H1 (cell line): ENCODE data around the gene FANCI. TPM values are rescaled to one million over a fixed set of nuclear protein-coding genes. Genes with fewer than 3 reads are reported as not detected.

ENCODE experiments used
- CTCF ChIA-PET: fragments of 300-600 bp; sonication (Branson Sonifier 250); formaldehyde crosslinking; loops from one replicate; lab custom pipeline; 2021; ENCODE audit not compliant: partially characterized antibody; lab: Charles Lee
- POLR2A ChIA-PET: fragments of 300-600 bp; sonication (Branson Sonifier 250); formaldehyde crosslinking; loops from one replicate; lab custom pipeline; 2021; ENCODE audit warnings: inconsistent platforms; ENCODE audit not compliant: partially characterized antibody; lab: Charles Lee
- DNase-seq, 2 experiments: peaks; one replicate each; pipeline versions ENCODE4 v3.0.0 to v3.0.0-alpha.2; 2010 to 2022; ENCODE audit warnings: low spot score in 2 of 2, low read depth in 1 of 2, mixed read lengths in 1 of 2
- FAIRE-seq: peaks from 2 replicates; lab custom pipeline; 2011; peaks lifted over from hg19 to GRCh38; lab: Jason Lieb, UNC
- H2AFZ ChIP-seq: 2 replicates; pipeline ENCODE4 v1.8.1; 2012; ENCODE audit warnings: low read length, inconsistent platforms
- H2AK5ac ChIP-seq: 2 replicates; pipeline ENCODE4 v1.6.1; 2013; ENCODE audit warnings: low read depth, low read length
- H2BK120ac ChIP-seq: replicated peaks from 2 replicates; pipeline ENCODE3; 2013; ENCODE audit warnings: low read depth, low read length, inconsistent platforms
- H2BK12ac ChIP-seq: 2 replicates; pipeline ENCODE4 v1.6.1; 2013; ENCODE audit warnings: low read depth, low read length
- H2BK15ac ChIP-seq: 2 replicates; pipeline ENCODE4 v1.6.1; 2013; ENCODE audit warnings: low read length
- H2BK20ac ChIP-seq: 2 replicates; pipeline ENCODE4 v1.6.1; 2013; ENCODE audit warnings: low read length
- H2BK5ac ChIP-seq: 2 replicates; pipeline ENCODE4 v1.6.1; 2013; ENCODE audit warnings: low read depth, low read length
- H3K14ac ChIP-seq: 2 replicates; pipeline ENCODE4 v1.6.1; 2013; ENCODE audit warnings: inconsistent platforms; ENCODE audit not compliant: insufficient read length
- H3K18ac ChIP-seq: 2 replicates; pipeline ENCODE4 v1.6.1; 2013; ENCODE audit warnings: low read length; ENCODE audit errors: extremely low read depth
- H3K23ac ChIP-seq: 2 replicates; pipeline ENCODE4 v1.6.1; 2013; ENCODE audit warnings: inconsistent platforms; ENCODE audit not compliant: insufficient read length
- H3K23me2 ChIP-seq: 2 replicates; pipeline ENCODE4 v1.6.1; 2013; ENCODE audit warnings: low read depth, low read length
- H3K27ac ChIP-seq: 2 replicates; pipeline ENCODE4 v1.6.1; 2011; ENCODE audit warnings: low read depth, low read length, inconsistent platforms
- H3K27me3 ChIP-seq, 4 experiments: replicated peaks in 1 of 4; 1 replicate in 1 of 4; 2 replicates in 3 of 4; pipeline versions ENCODE4 v1.6.1 to v1.8.1; 2011 to 2013; ENCODE audit warnings: low read length in 3 of 4, mild to moderate bottlenecking in 3 of 4, inconsistent platforms in 2 of 4, mixed read lengths in 2 of 4, moderate library complexity in 1 of 4; ENCODE audit not compliant: control insufficient read depth in 3 of 4, insufficient read depth in 3 of 4; ENCODE audit errors: extremely low read depth in 1 of 4
- H3K36me3 ChIP-seq, 4 experiments: 2 replicates each; pipeline versions ENCODE4 v1.6.1 to v1.8.1; 2011 to 2013; ENCODE audit warnings: mild to moderate bottlenecking in 4 of 4, low read length in 3 of 4, moderate library complexity in 2 of 4, control low read depth in 1 of 4, inconsistent platforms in 1 of 4; ENCODE audit not compliant: insufficient read depth in 4 of 4, control insufficient read depth in 2 of 4
- H3K4ac ChIP-seq: replicated peaks from 2 replicates; pipeline ENCODE3; 2013; ENCODE audit warnings: low read length, low read depth, mixed read lengths, inconsistent platforms; ENCODE audit not compliant: insufficient read length
- H3K4me1 ChIP-seq, 4 experiments: replicated peaks in 1 of 4; 1 replicate in 1 of 4; 2 replicates in 3 of 4; pipeline versions ENCODE4 v1.6.1 to v1.8.1; 2011 to 2013; ENCODE audit warnings: low read length in 3 of 4, inconsistent platforms in 2 of 4, mixed read lengths in 1 of 4; ENCODE audit not compliant: insufficient read depth in 4 of 4, control insufficient read depth in 3 of 4
- H3K4me2 ChIP-seq, 2 experiments: 2 replicates each; pipeline versions ENCODE4 v1.6.1 to v1.8.1; 2011 to 2013; ENCODE audit warnings: low read depth in 2 of 2, low read length in 2 of 2, control low read depth in 1 of 2, inconsistent platforms in 1 of 2, mild to moderate bottlenecking in 1 of 2; ENCODE audit not compliant: insufficient read depth in 1 of 2
- H3K4me3 ChIP-seq, 4 experiments: fragments of 200-600, 300-600 bp in 1 of 4; sonication (generic), shearing (Covaris generic), sonication (Bioruptor Twin) in 1 of 4; 2 replicates each; pipeline versions ENCODE4 v1.5.1 to v1.8.1; 2011 to 2016; ENCODE audit warnings: low read length in 4 of 4, low read depth in 3 of 4, control low read depth in 2 of 4, inconsistent platforms in 2 of 4, mild to moderate bottlenecking in 2 of 4, mixed read lengths in 1 of 4, moderate library complexity in 1 of 4; ENCODE audit not compliant: insufficient read depth in 2 of 4; ENCODE audit errors: extremely low read depth in 1 of 4
- H3K56ac ChIP-seq: replicated peaks from 2 replicates; pipeline ENCODE3; 2013; ENCODE audit warnings: low read depth, mild to moderate bottlenecking, mixed read lengths, low read length, inconsistent platforms; ENCODE audit not compliant: insufficient read length
- H3K79me1 ChIP-seq: 2 replicates; pipeline ENCODE4 v1.6.1; 2013; ENCODE audit warnings: low read depth, low read length, control low read depth
- H3K79me2 ChIP-seq, 2 experiments: 2 replicates each; pipeline versions ENCODE4 v1.6.1 to v1.8.1; 2012 to 2013; ENCODE audit warnings: low read length in 2 of 2, mild to moderate bottlenecking in 2 of 2, inconsistent platforms in 1 of 2; ENCODE audit not compliant: insufficient read depth in 2 of 2, control insufficient read depth in 1 of 2
- H3K9ac ChIP-seq, 4 experiments: replicated peaks in 1 of 4; 1 replicate in 1 of 4; 2 replicates in 3 of 4; pipeline versions ENCODE4 v1.6.1 to v1.8.1; 2011 to 2013; ENCODE audit warnings: low read depth in 3 of 4, low read length in 3 of 4, control low read depth in 2 of 4, mild to moderate bottlenecking in 2 of 4, moderate library complexity in 2 of 4, inconsistent platforms in 1 of 4; ENCODE audit errors: extremely low read depth in 1 of 4
- H3K9me3 ChIP-seq, 2 experiments: 2 replicates each; pipeline versions ENCODE4 v1.6.1 to v1.8.1; 2012 to 2013; ENCODE audit warnings: mild to moderate bottlenecking in 2 of 2, moderate library complexity in 2 of 2, control low read depth in 1 of 2, inconsistent platforms in 1 of 2, low read depth in 1 of 2, low read length in 1 of 2, mixed read lengths in 1 of 2; ENCODE audit not compliant: insufficient read depth in 2 of 2
- H4K20me1 ChIP-seq, 2 experiments: replicated peaks in 1 of 2; 2 replicates each; pipeline versions ENCODE3 to v1.8.1; 2011 to 2013; ENCODE audit warnings: inconsistent platforms in 2 of 2, low read length in 2 of 2, mild to moderate bottlenecking in 1 of 2; ENCODE audit not compliant: insufficient read depth in 2 of 2, control insufficient read depth in 1 of 2
- H4K5ac ChIP-seq: 2 replicates; pipeline ENCODE4 v1.6.1; 2013; ENCODE audit warnings: low read length, low read depth, mixed read lengths, inconsistent platforms; ENCODE audit not compliant: insufficient read length
- H4K8ac ChIP-seq: 2 replicates; pipeline ENCODE4 v1.8.0; 2013; ENCODE audit warnings: mild to moderate bottlenecking, moderate library complexity, low read length, inconsistent platforms; ENCODE audit not compliant: insufficient read depth; ENCODE audit errors: extremely low read depth
- H4K91ac ChIP-seq: replicated peaks from 2 replicates; pipeline ENCODE3; 2013; ENCODE audit warnings: low read length, mixed read lengths, inconsistent platforms; ENCODE audit not compliant: insufficient read length
- ASH2L ChIP-seq: fragments of 200-600, 300-600 bp; sonication (generic); IDR thresholded peaks from one replicate; pipeline ENCODE4 v1.7.1; 2017; ENCODE audit warnings: low read length
- EP300 ChIP-seq, 2 experiments: IDR thresholded peaks; 1 replicate in 1 of 2; 2 replicates in 1 of 2; pipeline ENCODE4 v1.6.1; 2011 to 2012; ENCODE audit warnings: low read depth in 2 of 2, low read length in 2 of 2, mild to moderate bottlenecking in 2 of 2, borderline replicate concordance in 1 of 2, inconsistent platforms in 1 of 2, moderate library complexity in 1 of 2
- EZH2 ChIP-seq: fragments of 200-600 bp; sonication (generic); IDR thresholded peaks from 2 replicates; pipeline ENCODE4 v1.7.1; 2012; ENCODE audit warnings: low read depth, mild to moderate bottlenecking, moderate library complexity, low read length, inconsistent platforms; ENCODE audit not compliant: severe bottlenecking
- HDAC6 ChIP-seq: IDR thresholded peaks from one replicate; pipeline ENCODE4 v1.7.1; 2012; ENCODE audit warnings: low read depth, mild to moderate bottlenecking, inconsistent platforms, low read length, moderate library complexity
- POLR2AphosphoS5 ChIP-seq: IDR thresholded peaks from 2 replicates; pipeline ENCODE4 v1.6.1; 2011; ENCODE audit warnings: low read depth, low read length
- SRF ChIP-seq: IDR thresholded peaks from 2 replicates; pipeline ENCODE4 v1.6.1; 2011; ENCODE audit warnings: mild to moderate bottlenecking, low read depth, low read length, moderate library complexity
- TBP ChIP-seq: IDR thresholded peaks from 2 replicates; pipeline ENCODE4 v1.6.1; 2011; ENCODE audit warnings: low read depth, low read length, improper control_type of control experiment
- YY1 ChIP-seq: IDR thresholded peaks from 2 replicates; pipeline ENCODE4 v1.6.1; 2011; ENCODE audit warnings: low read depth, mild to moderate bottlenecking, low read length
- WGBS, 2 experiments: shearing (Covaris generic) in 1 of 2; methylation state at CpG; one replicate each; pipeline versions ENCODE4 v1.1.6 to v1.1.7; 2013 to 2015; ENCODE audit warnings: low lambda C conversion rate in 2 of 2, mixed read lengths in 2 of 2, inconsistent platforms in 1 of 2, low coverage in 1 of 2, missing lambda C conversion rate in 1 of 2; ENCODE audit not compliant: insufficient replicate concordance in 2 of 2, insufficient coverage in 1 of 2, insufficient read length in 1 of 2; ENCODE audit errors: extremely low coverage in 1 of 2, missing lambda C conversion rate in 1 of 2; 5-methylcytosine and 5-hydroxymethylcytosine counted together
- polyA plus RNA-seq, 7 experiments: library from polyadenylated mRNA; depleted of rRNA in 3 of 7; stranded (reverse) in 5 of 7; unstranded in 2 of 7; fragments of >200 nt in 5 of 7; fragments of 200-250 nt in 2 of 7; gene quantifications; 1 replicate in 5 of 7; 2 replicates in 1 of 7; 4 replicates in 1 of 7; pipeline versions ENCODE4 v1.2.1 to v1.2.3, GENCODE V29; 2011 to 2013; ENCODE audit warnings: missing spikeins in 2 of 7, mixed read lengths in 2 of 7
- total RNA-seq: library from RNA; stranded (reverse); fragmentation: NEBNext Ultra II Directional; extraction: Animal tissue kit (Norgen Biotek cat#: 25700); gene quantifications from 2 replicates; pipeline ENCODE4 v1.2.1, GENCODE V29; 2021

Gene FANCI
- total and polyA plus RNA-seq, 2 of the 8 experiments (the other 6 are each of a cell fraction or from before 2014, with no cell fraction given): 37.8 to 115 TPM

- Histone ChIP-seq H2AK5ac (no peak overlapping the region), H4K91ac (no peak overlapping the region), H2BK12ac (no peak overlapping the region), H3K79me2 (peaks cover 4 to 36% of the 10 kb centered on the region in 2 experiments; a peak in 3 of 4 replicates), H3K14ac (no peak overlapping the region), H2AFZ (no peak overlapping the region), H2BK20ac (no peak overlapping the region), H3K27ac (no peak overlapping the region), H4K20me1 (peaks cover 0 to 3% of the 10 kb centered on the region in 2 experiments), H3K23ac (no peak overlapping the region), H3K56ac (no peak overlapping the region), H3K4me2 (no peak overlapping the region), H4K5ac (no peak overlapping the region), H4K8ac (no peak overlapping the region), H3K79me1 (peaks cover 3% of the 10 kb centered on the region; the same call in 1 of the 2 replicates), H2BK15ac (no peak overlapping the region), H3K4me1 (peaks cover 0 to 9% (median 3%) of the 10 kb centered on the region in 4 experiments; a peak in 5 of 7 replicates), H3K36me3 (peaks cover 6 to 28% (median 21%) of the 10 kb centered on the region in 4 experiments; a peak in 6 of 8 replicates), H3K9ac (no peak overlapping the region), H2BK5ac (no peak overlapping the region), H3K9me3 (0 out of 4 replicates have a peak, but pooled peaks cover 0 to 3% of the 10 kb centered on the region in 2 experiments), H2BK120ac (no peak overlapping the region), H3K27me3 (peaks cover 0 to 2% (median 0%) of the 10 kb centered on the region in 4 experiments; a peak in 3 of 7 replicates), H3K18ac (no peak overlapping the region), H3K23me2 (no peaks in the 10 kb centered on the region; the same call in 1 of the 2 replicates), H3K4me3 (no peak overlapping the region), H3K4ac (no peak overlapping the region)
- 82% methylated on average over 2 of the region's 2 CpGs; no CpG with 5 or more reads in 1 of the 2 experiments for WGBS, 2 experiments
- CTCF ChIA-PET: interaction anchor here (0.9 to 1.2 kb wide), 2 partner anchors 25 to 247 kb away, joined by 3 to 4 read pairs; no protein-coding TSS in a partner anchor
- POLR2A ChIA-PET: no interaction called here
- FAIRE-seq (no peak), DNase-seq (no peak)
- TF ChIP-seq SRF: no peak
- no peak for TF ChIP-seq POLR2AphosphoS5
- no peak for TF ChIP-seq TBP
- no peak for TF ChIP-seq HDAC6
- no peak for TF ChIP-seq YY1
- no peak for TF ChIP-seq ASH2L
- TF ChIP-seq EZH2: no peak
- TF ChIP-seq EP300 (IDR thresholded peaks at IDR 0.05; ENCODE audit: borderline replicate concordance in 1 of 2, low read depth in 2 of 2, low read length in 2 of 2): no peak
These were observed 3.7 kb downstream of the FANCI start for GRCh38 chr15:89247446-89247845.
